ENCODE data around the gene TMEM117. TPM values are rescaled to one million over a fixed set of nuclear protein-coding genes. Genes with fewer than 3 reads are reported as not detected.
A peak's percentile ranks its signal among the peaks of the same experiment; 100 is the strongest.

TMEM117 gene
- total RNA-seq: 1.9 and 2.6 TPM in 2 replicates

GRCh38 chr12:43835656-43836474, at the start of gene TMEM117:
Gene TMEM117 (plus strand): TSS chr12:43836081.
- no peak for DNase-seq (ENCODE audit: low read depth, low spot score)

- DNase-seq (ENCODE audit: low read depth, low spot score): no peak
Measured at GRCh38 chr12:43786899-43787693, 48.8 kb upstream of the TMEM117 start.

GRCh38 chr12:43789941-43790340, 45.9 kb upstream of the TMEM117 start:
- no peak for DNase-seq (ENCODE audit: low read depth, low spot score)

- DNase-seq (ENCODE audit: low read depth, low spot score): no peak
Measured at GRCh38 chr12:43795716-43796280, 40.1 kb upstream of the TMEM117 start.

DNA sequence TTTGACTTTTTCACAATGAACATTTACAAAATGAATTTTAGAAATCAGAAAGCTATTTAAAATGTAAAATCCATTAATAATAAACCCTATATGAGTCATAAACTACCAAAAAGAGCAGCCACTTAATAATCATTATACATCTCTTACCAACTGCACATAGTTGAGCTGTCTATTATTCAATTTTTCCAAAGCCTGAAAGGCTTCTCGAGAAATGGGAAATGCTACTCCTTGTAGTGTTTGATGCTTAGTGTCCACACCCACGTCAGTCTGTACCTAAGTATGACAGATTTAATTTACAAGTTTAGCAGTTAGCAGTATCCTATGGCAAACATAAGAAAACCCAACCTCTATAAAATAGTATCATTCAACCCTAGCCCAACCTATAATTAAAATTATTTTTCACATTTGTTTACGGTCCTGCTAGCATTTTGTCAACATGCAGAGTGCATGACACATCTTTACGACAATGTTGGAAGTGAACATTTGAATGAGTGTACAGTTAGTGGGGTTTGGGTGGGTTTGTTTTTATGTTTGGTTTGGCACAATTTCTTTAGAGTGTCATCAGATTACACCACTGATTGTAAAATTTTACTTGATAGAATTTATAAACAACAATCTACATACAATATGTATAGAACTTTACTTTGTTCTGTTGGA, 38.2 kb upstream of the TMEM117 start:
- DNase-seq (ENCODE audit: low read depth, low spot score): no peak

DNA sequence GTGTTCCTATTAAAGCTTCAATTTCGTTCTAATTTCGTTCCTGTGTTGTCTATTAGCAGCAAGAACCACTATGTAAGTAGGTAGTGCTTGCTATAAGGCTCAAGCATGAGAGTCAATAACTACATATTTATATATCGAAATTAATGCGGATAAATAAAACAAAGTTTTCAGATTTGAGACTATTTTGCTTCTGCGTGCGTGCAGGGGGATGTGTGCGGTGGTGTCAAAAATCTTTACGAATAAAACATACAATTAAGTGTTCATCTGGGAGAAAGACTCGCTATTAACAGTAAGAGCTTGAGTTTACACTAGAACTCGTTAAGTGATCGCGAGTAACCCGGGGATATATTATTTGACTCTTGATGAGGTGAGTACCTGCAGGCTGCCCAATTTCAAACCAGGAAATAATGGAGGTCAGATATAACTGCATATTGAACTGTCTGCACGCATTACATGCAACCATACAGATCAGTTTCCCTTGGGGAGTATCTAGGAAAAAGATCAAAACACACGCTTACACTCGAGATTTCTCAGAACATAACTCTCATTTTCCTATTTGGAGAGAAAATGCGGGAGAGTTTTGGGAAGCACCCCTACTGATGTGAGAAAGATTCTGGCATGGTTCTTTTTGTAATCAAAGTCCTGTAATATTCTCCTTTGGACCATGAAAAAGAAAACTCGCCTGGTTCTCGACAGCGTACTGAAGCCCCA, 30.6 kb upstream of the TMEM117 start:
- DNase-seq (ENCODE audit: low read depth, low spot score): no peak

GRCh38 chr12:43805860-43806736, 29.8 kb upstream of the TMEM117 start, which contains the start of gene TWF1:
Gene TWF1 (minus strand): TSS chr12:43806317. CDS start chr12:43806245, 72 bp downstream.
- DNase-seq (ENCODE audit: low read depth, low spot score): peak; percentile 40

- no peak for DNase-seq (ENCODE audit: low read depth, low spot score)
Measured at GRCh38 chr12:43806737-43807072, 29.2 kb upstream of the TMEM117 start.

DNA sequence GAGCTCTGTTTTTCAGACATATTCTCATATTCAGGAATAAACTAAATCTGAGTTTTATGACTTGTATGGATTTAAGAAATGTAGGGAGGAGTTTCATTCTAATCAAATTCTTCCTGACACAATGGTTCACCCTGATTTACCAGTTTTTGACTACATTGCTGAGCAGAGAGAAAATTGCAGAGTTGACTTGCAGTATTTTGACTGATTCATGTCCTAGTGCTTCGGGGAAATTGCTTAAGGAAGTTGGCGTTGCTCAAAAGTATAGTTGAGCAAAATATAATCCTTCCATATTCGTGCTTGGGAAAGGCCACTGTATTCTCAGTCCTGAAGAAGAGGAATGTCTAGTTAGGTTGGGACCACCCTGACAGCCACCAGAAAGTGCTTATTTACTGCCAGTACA, 28.5 kb upstream of the TMEM117 start:
- no peak for DNase-seq (ENCODE audit: low read depth, low spot score)

- no peak for DNase-seq (ENCODE audit: low read depth, low spot score)
Measured at GRCh38 chr12:43812057-43812456, 23.8 kb upstream of the TMEM117 start.

DNA sequence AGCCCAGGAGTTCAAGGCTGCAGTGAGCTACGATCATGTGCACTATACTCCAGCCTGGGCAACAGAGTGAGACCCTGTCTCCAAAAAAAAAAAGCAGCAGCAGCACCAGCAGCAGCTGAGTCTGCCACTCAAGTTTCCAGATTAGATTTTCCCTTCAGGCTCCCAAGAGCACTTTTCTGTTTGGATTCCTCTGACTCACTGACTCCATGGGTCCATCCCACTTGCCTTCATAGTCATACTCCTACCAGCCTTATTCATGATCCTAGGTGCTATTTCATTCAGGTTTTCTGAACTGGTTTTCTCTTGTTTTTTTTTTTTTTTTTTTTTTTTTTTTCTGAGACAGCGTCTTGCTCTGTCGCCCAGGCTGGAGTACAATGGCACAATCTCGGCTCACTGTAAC, 23.0 kb upstream of the TMEM117 start:
- DNase-seq (ENCODE audit: low read depth, low spot score): no peak

DNA sequence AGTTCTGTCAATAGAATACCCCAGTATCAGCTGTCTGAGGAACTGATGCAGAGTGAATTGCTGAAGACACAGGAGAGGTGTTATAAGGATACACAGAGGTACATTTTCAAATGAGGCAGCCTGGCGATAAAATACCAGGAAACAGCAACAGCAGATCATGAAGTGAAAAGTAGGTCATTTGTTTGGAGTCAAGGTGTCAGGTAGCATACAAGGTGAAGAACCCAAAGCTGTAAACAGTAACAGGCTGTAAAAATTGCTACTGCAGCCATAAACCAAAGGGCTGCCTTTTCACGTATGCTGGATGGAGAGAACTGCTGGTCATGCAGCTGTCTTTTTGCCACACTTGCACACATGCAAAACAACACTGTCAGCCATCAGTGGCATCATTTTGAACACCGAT, 20.5 kb upstream of the TMEM117 start:
- DNase-seq (ENCODE audit: low read depth, low spot score): no peak

- DNase-seq (ENCODE audit: low read depth, low spot score): no peak
Measured at GRCh38 chr12:43816168-43816567, 19.7 kb upstream of the TMEM117 start.

GRCh38 chr12:43824207-43824775, 11.6 kb upstream of the TMEM117 start:
- no peak for DNase-seq (ENCODE audit: low read depth, low spot score)

- DNase-seq (ENCODE audit: low read depth, low spot score): no peak
Measured at GRCh38 chr12:43826681-43827080, 9.2 kb upstream of the TMEM117 start.

DNA sequence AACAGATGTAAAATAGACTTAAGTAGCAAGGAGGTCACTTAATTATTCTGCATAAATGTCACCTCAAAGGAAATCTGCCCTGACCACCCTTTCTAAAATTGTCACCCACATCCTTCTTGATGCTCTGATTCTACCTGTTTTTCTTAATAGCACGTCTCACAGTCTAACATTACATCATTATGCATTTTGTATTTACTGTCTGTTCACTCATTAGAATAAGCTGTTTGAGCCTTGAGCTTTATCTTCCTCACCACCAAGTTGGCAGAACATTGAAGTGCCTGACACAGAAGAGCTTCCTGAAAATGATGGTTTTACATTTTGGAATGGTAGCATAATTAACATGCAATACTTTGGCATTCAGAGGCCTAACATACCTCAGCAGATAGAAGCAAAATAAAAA, 8.8 kb upstream of the TMEM117 start:
- no peak for DNase-seq (ENCODE audit: low read depth, low spot score)

DNA sequence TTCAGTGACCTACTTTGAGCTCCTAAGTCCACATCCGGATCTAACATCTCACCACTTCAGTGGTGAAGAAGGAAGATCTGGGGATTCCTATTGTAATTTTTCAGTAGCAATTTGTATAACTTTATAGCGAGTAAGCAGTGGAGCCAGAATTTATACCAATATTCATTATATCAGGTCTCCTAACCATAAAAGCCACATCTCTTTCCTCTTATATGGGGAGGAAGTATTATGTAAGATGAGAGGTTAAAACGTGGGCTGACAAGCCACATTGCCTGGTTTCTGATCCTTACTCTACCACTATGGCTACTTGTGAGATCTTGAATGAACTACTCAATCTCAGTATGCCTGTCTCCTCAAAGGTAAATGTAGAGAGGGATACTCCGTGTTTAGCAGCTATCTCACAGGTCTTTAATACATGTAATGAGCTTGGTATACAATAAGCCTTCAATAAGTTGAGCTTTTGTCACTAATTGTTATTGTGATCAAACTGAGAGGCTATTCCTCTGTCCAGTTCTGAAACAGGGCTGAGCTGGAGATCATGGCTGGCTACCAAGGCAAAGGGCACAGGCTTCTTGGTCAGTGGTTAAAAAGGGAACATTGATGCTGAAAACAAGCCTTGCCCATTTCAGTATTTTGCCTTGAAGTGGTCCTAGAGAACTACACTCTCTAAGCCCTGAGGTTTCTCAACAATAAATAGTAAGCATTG, 3.3 kb upstream of the TMEM117 start:
- no peak for DNase-seq (ENCODE audit: low read depth, low spot score)

GRCh38 chr12:43835264-43835655, 621 bp upstream of the TMEM117 start:
- DNase-seq (ENCODE audit: low read depth, low spot score): no peak

DNA sequence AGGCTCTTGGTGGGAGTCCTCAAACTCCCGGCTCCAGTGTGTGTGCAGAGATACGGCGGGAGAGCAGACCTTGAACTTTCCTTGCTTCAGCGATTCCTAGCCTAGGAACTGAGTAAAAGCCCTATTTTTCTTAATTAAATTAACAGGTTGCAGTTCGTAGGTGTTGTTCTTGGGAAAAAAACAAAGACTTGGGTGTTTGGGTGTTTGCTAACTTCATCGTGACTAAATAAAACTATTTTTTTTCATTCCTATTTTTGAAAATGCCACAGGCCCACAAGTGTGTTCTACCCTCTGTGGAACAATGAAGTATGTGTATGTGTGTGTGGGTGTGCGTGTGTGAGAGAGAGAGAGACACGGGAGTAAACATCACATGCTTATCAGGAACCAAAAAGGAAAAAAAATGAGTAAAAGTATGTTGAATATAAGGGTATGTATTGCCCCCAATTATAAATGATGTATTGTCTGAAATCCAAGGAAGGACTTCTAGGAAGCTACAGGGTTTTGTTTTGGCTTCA, 651 bp downstream of the TMEM117 start:
- no peak for DNase-seq (ENCODE audit: low read depth, low spot score)
